A549 treated with dexamethasone at 1 μM for 4 hours (cell line): ENCODE data around the gene MRPS12. TPM values are rescaled to one million over a fixed set of nuclear protein-coding genes. Genes with fewer than 3 reads are reported as not detected.

Source experiments
- total RNA-seq: library from RNA; stranded (reverse); fragments of 200-300 nt; extraction: Qiagen RNA extraction; gene quantifications from 5 replicates; pipeline ENCODE4 v1.2.3, GENCODE V29; 2022

MRPS12 gene
- total RNA-seq: 194 to 269 TPM (median 223 TPM) in 5 replicates

DNA sequence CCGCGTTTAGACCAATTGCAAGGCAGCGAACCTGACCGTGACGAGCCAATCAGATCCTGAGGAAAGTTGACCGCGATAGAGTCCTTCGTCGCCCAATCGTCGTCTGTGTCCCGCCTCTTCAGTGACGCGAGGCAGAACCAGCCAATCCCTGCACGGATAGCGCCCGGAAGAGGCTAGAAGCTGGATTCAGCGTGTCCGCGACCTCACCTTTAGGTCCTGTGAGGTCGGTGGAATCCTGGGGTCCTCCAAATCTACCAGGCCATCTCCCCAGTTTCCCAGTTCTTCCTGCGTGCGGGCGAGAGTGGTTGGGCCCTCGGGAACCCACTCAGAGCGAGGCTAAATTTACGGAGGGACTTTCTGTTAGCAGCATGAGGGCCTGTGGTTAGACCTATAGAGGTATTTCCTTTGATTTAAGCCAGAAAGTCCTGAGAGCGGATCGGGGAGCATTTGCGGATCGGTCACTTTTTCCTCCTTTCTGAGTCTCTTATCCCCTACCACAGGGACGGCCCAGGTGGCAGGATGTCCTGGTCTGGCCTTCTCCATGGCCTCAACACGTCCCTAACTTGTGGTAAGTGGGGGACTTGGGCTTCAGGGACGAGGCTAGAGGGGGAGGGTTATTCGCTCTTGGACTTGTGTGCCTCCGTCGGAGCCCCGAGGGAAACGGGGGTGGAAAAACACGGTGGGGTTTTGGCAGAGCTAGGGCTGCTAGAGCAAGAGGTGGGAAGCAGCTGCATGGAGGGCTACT, at the start of gene MRPS12:
MRPS12 (plus strand) TSS at position 169 of the 745 bp plus-strand sequence; CDS start at position 520, 351 bp downstream.

DNA sequence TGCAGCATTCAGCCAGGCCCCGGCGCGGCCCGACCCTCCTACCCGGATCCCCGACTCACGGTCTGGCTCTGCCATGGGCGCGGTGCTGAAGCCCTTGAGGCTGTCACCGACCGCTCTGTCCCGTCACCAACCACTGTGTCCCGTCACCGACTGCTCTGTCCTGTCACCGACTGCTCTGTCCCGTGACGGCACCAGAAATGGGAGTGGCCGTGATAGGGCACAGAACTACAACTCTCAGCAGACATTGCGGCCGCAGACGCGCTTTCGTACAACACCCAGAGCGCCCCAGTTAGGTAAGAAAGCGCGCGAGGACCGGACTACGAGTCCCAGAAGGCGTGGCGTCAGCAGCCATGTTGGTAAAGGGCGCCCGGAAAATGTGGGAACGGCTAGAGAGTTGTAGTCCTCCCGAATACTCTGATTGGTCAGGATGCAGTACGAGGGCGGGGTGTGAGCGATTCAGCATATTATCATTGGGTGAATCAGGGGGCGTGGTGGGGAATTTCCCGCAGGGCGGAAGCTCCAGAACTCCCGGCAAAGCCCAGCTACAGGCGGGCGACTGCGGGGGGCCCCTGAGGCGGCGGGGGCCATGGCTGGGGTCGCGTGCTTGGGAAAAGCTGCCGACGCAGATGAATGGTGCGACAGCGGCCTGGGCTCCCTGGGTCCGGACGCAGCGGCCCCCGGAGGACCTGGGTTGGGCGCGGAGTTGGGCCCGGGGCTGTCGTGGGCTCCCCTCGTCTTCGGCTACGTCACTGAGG, 31.1 kb upstream of the MRPS12 start, which contains the start of the genes NFKBIB and SIRT2:
NFKBIB (plus strand) TSS at position 523 of the 755 bp plus-strand sequence; CDS start at position 587, 64 bp downstream.
SIRT2 (minus strand) TSS at position 172 of the 755 bp plus-strand sequence; CDS start at position 75, 97 bp downstream.

DNA sequence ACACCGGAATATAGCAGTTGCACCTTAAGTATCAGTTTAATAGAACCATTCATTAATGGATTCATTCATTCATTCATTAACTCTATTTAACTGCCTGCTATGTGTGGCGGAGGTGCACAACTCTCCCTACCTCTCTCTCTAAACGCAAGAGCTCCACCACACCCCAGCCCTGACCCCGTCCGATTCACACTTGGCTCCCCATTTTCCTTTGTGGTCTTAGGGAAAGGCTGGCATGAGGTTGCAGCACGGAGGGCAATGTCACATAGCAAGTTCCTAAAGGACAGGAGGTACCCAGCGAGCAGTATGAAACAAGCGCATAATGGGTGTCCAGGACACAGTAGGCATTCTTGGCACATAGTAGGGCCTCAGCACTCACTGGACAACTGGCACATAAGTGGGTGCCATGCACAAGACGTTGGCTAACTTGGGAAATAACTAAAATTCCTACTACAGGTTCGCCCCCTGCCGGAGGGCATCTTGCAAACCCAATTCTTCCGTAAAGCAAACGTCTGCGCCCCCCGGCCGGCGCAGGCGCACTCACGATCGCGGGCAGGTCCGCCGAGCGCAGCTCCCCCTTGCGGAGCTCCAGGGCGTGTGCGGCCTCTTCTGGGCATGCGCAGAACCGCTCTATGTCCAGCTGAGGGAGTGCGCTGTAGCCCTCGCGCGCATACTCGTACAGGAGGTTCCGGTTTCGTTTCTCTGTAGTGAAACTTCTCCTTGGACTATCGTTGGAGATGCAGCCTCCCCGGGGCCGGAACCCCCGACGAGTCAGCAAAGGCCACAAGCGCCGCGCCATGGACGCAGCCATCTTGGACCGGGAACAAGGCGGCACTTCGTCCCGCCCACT, 592 bp upstream of the MRPS12 start, which contains the start of gene SARS2:
SARS2 (minus strand) TSS at position 835 of the 847 bp plus-strand sequence; CDS start at position 808, 27 bp downstream.

DNA sequence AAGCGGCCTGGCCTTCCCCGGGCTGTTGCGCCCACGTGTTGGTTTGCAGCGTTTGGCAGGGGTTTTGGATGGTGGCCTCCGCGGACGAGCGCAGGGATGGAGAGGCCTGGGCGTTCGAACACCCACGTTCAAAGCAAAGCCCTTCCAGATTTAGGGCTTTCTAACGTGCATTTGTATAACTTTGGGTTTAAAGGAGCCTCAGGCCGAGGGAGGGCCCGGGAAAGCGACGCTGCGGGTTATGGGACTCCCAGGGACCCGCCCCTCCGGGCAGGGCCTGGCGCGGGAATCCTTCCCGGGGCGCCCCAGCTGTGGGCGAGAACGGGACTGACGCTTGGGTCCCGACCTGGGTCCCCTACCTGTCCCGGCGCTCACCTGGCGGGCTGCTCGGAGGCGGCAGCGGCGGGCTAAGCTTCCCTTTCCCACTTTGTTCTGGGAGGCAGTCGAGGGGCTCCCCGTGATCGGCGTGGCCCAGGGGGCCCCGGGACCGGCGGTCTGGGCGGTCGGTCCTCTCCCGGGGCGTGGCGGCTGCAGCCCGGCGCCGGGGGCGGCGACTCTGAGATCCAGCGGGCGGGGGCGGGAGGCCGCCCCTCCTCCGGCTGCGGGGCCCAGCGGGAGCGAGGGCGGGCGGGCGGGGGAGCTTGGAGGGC, 44.6 kb downstream of the MRPS12 start, which contains the start of gene FBXO17:
FBXO17 (minus strand) TSS at position 529 of the 647 bp plus-strand sequence. CDS start 25,423 bp downstream, outside the sequence.

Other genes starting within 250 kb of the MRPS12 start
- gene CAPN12, start 186.5 kb upstream of the MRPS12 start, total RNA-seq: 5.3 to 6.5 TPM (median 6.0 TPM) in 5 replicates
- gene LGALS7, start 157.4 kb upstream of the MRPS12 start, total RNA-seq: 0.25 to 0.40 TPM in 2 of 5 replicates, not detected in the others
- gene LGALS7B, start 141.7 kb upstream of the MRPS12 start, total RNA-seq: 0.27 to 0.62 TPM in 2 of 5 replicates, not detected in the others
- 0.21 to 0.53 TPM (median 0.42 TPM) in 5 replicates for gene LGALS4, start 118.0 kb upstream of the MRPS12 start, total RNA-seq
- gene ECH1, start 99.2 kb upstream of the MRPS12 start, total RNA-seq: 307 to 375 TPM (median 319 TPM) in 5 replicates
- gene HNRNPL, start 81.0 kb upstream of the MRPS12 start, total RNA-seq: 319 to 365 TPM (median 326 TPM) in 5 replicates
- 2.1 to 3.9 TPM (median 2.6 TPM) in 5 replicates for gene RINL, start 52.7 kb upstream of the MRPS12 start, total RNA-seq
- 32.1 to 38.1 TPM (median 35.6 TPM) in 5 replicates for gene SIRT2, start 31.3 kb upstream of the MRPS12 start, total RNA-seq
- 59.1 to 111 TPM (median 94.5 TPM) in 5 replicates for gene NFKBIB, start 31.0 kb upstream of the MRPS12 start, total RNA-seq
- 0.40 to 0.88 TPM (median 0.74 TPM) in 5 replicates for gene CCER2, start 18.8 kb upstream of the MRPS12 start, total RNA-seq
- gene SARS2, start 181 bp upstream of the MRPS12 start, total RNA-seq: 39.3 to 52.1 TPM (median 51.6 TPM) in 5 replicates
- 56.0 to 78.7 TPM (median 73.9 TPM) in 5 replicates for gene FBXO17, start 44.8 kb downstream of the MRPS12 start, total RNA-seq
- gene FBXO27, start 101.6 kb downstream of the MRPS12 start, total RNA-seq: 2.1 to 4.5 TPM (median 3.7 TPM) in 5 replicates
- 0.02 to 0.07 TPM (median 0.05 TPM) in 5 replicates for gene ACP7, start 153.4 kb downstream of the MRPS12 start, total RNA-seq
- gene PAK4, start 194.8 kb downstream of the MRPS12 start, total RNA-seq: 70.5 to 147 TPM (median 134 TPM) in 5 replicates